ENCODE data around the gene LSP1.

- no peak for TF ChIP-seq CTCF (IDR thresholded peaks at IDR 0.05 in 8 of 11, conservative IDR thresholded peaks at IDR 0.05 in 3 of 11)
- TF ChIP-seq POLR2AphosphoS5 (IDR thresholded peaks at IDR 0.05) = no peak
- TF ChIP-seq POLR2A (IDR thresholded peaks at IDR 0.05) = no peak
Observed at GRCh38 chr11:1848640-1849430, 4.0 kb upstream of the LSP1 start.
